NCI-H526 (cell line): ENCODE results near the gene GOSR2.

Experiments used
- DNase-seq, 2 experiments: peaks; one replicate each; lab custom pipeline; 2025; lab: John Stamatoyannopoulos, UW

GOSR2 gene

DNA sequence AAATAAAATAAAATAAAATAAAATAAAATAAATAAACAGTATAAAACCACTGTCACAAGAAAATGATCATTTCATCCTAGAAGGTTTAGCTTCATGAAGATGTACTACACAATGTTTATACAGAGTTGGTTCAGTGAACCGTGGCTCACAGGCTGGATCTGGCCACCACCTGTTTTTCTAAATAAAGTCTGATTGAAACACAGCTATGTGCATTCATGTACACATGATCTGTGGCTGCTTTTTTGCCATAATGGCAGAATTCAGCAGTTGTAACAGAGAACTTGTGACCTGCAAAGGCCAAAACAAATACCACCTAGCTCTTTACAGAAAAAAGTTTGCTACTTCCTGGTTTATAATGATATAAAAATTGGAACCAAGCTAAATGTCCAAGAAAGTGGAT lies 68.7 kb downstream of the GOSR2 start:
- peak in 1 of 2 experiments; percentile 42 for DNase-seq
